ENCODE data around the gene CATSPER1.
A peak's percentile ranks its signal among the peaks of the same experiment; 100 is the strongest.
"Not testable (repeated sequence)": the region's sequence is repeated elsewhere in the genome, so short reads cannot be mapped to it uniquely, and the experiment has no call there.

Gene CATSPER1

DNA sequence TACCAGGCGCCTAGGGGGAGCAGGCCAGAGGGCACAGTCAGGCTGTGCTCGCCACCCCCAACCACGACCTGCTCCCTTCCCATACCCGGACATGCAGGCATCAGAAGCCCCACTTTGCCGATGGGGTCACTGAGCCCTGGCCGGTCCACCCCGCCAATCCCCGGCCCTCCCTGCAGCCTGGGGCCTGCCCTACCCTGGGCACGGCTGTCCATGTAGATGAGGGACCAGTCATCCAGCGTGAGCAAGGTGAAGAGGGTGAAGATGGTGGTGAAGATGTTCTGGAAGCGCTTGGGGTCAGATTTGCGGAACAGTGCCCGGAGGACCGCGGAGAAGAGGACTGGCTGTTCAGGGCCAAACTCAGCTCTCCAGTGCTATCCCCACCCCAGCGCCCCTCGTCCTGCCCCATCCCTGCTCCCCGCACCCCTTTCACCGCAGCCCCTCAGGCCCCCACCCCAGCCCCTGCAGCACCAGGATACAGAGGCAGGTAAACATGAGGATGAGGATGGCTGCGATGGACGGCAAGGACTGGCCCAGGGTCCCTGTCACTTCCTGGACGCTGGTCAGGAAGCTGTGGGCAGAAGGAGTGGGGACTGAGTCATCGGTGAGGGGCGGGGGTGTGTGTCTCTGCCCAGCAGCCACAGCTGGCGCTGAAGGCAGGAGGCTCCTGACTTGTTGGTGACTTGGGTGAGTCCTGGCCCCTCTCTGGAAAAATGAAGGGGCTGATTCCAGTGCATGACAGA is 5.5 kb downstream of the CATSPER1 start:
- peak; percentile 26 for DNase-seq (ENCODE audit: low spot score)

DNA sequence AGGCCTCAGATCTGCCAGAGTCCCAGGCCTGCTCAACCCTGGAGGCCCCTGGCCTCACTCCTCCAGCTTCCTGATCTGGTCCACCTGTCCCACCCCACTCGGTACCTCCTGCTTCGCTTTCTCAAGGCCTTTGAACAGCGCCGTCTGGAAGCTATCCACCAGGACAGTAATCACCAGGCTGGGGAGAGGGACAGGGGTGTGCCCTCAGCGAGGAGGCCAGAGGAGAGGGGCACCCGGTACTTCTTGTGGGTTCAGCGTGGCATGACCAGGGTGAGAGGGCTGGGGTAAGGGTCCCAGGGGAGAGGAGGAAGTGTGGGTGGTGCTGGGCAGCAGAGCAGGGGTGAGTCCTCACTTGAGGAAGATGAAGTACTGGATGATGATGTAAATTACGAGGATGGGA is 6.1 kb downstream of the CATSPER1 start:
- no peak for DNase-seq (ENCODE audit: low spot score)

DNA sequence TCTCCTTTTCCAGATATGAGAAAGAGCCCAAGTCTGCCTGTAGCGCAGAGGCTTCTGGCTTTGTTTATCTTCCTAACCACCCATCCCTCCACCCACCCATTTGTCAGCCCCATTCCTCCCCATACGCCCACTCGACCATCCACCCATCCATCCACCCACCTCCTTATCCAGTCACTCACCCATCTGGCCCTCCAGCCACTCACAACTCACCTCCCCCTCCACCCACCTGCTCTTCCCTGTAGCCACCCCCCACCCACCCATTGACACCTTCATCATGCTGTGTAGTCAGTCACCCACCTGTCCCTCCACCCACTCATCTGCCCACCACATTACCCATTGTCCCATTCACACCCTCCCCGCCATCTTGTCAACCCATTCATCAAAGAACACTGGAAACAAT is 9.0 kb downstream of the CATSPER1 start:
- no peak for DNase-seq (ENCODE audit: low spot score)

DNA sequence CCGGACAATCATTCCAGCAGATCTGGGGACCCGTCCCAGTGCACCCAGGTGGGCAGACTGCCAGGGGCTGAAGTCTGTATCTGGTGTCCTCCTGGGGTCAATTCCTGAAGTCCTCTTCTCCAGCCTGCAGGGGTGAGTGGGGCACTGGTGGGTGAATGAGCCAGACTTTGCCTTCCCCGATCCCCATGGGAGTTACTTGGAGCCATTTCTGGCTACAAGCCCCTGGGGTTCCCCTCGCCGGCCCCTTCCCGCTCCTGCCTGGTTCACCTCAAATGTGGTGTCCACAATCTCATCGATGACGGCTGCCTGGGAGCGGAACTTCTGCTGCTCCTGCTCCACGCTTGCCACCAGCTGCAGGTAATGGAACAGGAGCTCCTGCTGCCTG is 9.5 kb downstream of the CATSPER1 start:
- no peak for DNase-seq (ENCODE audit: low spot score)

DNA sequence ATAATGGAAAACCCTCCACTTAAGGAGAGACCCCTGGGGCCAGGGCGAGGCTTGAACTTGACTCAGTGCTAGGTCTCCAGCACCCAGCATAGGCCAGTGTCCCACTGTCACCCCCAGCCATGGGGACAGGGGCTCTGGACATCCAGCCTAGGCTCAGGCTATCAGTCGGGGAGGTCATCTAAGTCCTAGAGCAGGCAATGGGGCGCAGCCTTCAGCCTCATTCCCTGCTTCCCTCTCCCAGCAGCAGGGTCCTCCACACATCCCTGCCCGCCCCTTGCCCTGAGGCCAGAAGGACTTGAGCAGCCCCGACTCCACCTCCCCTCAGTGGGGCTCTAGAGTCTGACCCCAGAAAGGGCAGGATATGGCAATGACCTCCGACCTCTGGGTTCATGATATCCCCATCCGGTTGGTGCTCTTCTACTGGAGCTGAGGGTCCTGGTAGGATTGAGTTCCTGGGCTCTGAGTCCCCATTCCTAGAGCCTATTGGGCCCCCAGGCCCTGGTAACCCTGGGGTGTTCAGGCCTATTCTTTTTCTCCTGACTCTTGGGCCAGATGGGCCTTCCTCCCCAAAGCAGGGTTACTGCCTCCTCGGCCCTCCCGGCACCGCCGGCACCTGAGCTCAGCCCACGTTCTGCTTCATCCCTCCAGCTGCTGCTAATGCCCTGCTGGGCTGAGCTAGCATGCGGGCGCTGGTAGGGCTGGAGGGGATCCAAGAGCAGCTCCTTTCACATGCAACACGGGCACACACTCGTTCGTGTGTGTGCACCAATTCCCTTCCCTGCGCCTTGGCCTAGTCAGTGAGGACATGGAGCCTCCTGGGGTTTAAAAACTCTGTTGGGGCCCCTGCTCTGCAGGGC is 10.1 kb downstream of the CATSPER1 start:
- no peak for DNase-seq (ENCODE audit: low spot score)

DNA sequence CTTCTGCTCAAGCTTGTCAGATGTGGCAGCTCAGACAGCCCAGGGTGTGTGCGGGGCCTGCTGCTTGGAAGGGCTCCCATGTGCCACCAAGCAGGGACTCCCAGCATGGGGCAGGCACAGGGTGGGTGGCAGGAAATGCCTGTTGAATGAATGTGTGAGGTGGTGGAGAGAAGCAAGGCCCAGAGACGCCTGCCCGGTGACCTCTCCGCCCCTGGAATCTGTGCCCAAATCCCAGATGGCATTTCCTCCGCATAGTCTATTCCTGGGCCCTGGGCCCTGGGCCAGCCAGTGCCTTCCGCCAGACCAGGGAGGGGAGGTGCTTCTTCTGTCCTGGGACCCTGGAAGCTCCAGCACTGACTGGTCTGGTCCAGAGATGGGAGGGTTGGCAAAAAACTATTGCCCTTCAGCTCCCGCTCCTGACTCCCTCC is 10.8 kb downstream of the CATSPER1 start:
- DNase-seq (ENCODE audit: low spot score) = no peak

DNA sequence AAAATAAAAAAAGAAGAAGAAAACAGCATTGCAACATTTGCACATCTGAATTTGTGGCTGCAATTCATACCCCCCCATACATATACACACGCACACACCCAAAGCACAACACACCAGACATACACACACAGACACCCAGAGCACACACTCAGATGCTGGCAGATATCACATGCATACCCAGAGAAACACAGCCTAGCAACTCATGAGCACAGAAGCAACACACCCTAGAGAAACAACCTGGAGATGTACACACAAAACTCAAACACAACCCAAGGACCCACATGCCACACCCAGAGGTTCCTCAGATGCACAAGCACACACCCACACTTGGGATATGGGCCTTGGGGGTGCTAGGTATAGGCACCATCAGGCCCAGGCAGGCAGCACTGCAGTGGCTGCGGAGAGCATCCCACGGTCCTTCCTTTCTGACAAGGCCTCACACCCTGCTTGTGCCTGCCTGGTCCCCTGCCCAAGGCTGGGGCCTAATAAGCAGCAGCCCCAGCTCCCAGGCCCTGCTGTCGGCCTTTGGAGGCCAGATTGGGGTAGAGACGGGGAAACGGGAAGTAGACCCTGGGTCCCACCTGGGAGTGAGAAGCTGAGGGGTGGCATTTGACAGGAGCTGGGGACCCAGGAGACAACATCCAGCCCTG is 11.3 kb downstream of the CATSPER1 start:
- DNase-seq (ENCODE audit: low spot score) = no peak

DNA sequence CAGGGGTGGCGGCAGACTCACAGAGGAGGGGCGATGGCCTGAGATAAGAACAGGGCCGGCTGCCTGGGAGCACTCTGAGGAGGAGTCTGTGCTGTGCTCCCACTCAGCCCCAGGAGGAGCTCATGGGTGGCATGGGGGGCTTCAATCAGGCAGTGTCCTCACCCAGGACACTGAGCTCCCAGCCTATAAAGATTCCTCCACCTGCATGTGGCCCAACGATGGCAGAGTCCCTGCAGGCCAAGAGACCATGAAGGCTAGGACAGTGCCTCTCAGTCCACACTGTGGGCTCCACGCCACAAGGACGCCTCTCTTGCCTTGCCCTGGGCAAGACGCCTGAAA is 12.5 kb downstream of the CATSPER1 start:
- no peak for DNase-seq (ENCODE audit: low spot score)

DNA sequence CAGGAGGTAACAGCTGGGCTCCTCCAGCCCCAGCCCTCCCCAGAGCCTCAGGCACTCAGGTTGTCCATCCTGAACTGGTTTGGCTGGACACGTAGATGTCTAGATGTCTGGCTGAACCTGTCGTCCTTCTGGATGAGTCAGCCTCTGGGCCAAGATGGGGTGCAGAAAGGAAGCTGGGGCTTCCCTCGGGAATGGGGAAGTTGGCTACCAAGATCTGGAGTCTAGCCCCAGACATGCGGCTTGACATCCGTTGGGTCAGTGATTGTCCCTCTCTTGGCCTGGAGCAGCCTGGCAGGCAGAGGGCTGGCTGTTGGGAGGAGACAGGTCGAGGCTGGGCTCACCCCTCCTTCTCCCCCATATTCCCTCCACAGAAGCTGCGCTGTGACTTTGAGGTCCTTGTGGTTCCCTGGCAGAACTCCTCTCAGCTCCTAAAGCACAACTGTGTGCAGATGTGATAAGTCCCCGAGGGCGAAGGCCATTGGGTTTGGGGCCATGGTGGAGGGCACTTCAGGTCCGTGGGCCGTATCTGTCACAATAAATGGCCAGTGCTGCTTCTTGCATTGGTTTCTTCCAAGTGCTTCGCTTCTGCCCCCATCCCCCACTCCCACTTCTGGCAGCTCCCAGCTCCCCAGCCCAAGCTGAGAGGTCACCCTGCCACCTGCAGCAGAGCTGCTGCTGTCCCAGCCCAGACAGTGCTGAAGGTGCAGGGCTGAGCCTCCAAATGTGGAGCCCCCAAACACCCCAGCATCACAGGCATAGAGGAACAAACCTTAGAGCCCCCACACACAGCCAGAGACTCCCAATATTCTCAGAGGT is 13.1 kb downstream of the CATSPER1 start:
- DNase-seq (ENCODE audit: low spot score) = no peak

DNA sequence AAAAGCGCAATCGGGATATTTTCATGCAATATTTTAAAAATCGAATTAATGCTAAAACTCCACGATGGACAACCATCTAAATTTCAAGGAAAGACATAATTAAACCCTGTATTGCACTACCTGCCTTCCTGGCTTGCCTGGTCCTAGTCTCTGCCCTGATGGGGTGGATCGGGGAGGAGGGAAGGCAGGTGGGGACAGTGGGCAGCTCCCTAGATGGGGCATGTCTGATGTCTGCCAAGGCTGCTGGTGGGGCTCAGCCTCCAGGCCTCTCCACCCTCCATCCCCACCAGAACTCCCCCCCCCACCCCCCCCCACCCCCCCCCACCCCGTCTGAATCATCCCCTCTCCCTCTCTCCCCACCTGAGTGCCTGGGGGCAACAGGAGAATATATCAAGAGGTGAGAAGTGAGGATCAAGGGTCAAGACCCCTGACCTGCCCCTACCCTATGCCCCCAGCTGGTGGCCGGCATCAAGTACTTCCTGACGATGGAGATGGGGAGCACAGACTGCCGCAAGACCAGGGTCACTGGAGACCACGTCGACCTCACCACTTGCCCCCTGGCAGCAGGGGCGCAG is 13.8 kb downstream of the CATSPER1 start:
- no peak for DNase-seq (ENCODE audit: low spot score)

DNA sequence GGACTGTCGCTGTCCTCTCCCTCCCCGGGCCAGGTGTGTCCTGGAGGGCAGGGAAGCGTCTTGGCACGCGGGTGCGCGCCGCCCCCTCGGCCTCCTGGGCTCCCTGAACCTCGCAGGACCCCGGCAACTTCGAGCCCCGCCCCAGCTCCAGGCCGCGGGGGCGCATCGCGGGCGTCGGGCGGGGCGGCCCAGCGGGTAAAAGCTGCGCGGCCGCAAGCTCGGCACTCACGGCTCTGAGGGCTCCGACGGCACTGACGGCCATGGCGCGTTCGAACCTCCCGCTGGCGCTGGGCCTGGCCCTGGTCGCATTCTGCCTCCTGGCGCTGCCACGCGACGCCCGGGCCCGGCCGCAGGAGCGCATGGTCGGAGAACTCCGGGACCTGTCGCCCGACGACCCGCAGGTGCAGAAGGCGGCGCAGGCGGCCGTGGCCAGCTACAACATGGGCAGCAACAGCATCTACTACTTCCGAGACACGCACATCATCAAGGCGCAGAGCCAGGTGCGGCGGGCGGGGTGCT is 14.4 kb downstream of the CATSPER1 start, which contains the start of gene CST6:
Gene CST6, plus strand, starts transcription at position 224 of the 519 bp plus-strand sequence. Its CDS starts 37 bp downstream, at position 261.
- no peak for DNase-seq (ENCODE audit: low spot score)

DNA sequence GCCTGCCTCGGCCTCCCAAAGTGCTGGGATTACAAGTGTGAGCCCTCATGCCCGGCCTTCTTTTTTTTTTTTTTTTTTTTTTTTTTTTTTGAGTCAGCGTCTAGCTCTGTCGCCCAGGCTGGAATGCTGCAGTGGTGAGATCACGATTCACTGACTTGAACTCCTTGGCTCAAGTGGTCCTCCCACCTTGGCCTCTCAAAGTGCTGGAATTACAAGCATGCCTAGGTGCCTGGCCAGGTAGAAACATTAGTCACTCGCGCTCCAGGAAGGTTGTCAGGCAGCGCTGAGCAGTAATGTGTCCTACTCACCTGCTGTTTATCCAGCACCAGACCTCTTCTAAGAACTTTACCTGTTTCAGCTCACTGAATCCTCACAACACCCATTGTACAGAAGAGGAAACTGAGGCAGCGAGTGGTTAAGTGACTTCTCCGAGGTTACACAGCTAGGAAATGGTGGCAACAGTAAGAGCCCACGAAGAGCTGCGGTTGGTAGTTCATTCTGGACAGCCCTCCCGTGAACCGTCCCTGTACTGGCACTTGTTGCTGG is 15.0 kb downstream of the CATSPER1 start:
- DNase-seq (ENCODE audit: low spot score) = no peak

DNA sequence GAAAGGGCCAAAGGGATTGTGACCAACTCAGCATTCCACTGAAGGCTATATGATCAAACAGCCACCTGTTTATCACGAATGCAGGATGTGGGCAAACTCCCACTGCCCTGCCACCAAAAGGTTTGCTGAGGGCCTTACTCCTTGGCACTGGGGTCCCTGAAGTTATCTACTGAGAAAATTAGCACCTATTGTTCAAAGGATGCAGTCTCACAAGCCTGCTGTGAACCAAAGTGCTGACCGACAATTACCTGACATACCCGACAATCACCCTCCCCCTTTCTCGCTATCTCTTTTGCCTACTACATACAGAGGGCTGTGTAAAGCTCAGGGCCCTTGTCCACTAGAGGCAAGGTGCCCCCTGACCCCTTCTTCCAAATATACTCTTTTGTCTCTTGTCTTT is 16.2 kb downstream of the CATSPER1 start:
- not testable (repeated sequence) for DNase-seq (ENCODE audit: low spot score)

DNA sequence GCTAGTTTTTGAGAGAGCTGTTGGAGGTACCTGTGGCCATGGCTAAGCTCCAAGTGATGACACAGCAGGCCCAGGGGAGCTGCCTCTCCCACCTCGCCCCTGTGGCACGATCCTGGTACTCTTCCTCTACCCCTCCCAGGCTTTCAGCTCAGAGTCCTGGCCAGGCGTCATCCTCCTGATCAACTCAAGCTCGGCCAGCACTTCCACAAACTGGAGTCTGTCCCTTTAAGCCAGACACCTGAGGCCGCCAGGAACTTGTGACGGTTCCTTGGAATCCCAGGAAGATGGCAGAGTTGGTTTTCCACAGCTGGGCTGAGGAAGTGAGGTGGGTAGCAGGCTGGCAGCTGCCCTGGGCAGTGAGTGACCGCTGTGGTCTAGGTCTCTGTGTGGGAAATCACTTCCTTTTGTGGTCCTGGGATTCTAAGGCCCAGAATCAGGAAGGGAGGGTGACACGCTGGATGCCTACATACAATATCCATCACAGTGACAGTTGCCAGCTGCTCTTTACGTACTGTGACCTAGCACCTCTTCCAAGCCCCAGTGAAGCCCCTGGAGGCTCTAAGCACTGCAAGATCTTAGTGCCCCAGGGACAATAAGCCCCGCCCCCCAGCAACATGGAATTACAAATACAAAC is 17.7 kb downstream of the CATSPER1 start:
- DNase-seq (ENCODE audit: low spot score) = no peak

DNA sequence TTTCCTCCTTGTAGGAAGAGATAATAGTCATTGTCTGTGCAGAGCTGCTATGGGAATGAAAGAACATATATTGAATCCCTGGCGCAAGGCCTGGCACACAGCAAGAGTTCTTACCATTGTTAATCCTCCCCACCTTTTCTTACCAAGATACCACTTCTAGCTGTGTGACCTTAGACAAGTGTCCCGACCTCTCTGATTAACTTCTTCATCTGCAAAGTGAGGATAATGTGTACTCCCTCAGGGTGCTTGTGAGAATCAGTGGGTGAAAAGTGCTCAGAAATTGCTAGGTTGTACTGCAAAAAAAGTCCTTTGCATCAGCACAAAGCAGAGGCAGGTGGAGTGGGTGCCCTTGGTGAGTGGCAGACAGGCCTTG is 18.2 kb downstream of the CATSPER1 start:
- DNase-seq (ENCODE audit: low spot score) = no peak

DNA sequence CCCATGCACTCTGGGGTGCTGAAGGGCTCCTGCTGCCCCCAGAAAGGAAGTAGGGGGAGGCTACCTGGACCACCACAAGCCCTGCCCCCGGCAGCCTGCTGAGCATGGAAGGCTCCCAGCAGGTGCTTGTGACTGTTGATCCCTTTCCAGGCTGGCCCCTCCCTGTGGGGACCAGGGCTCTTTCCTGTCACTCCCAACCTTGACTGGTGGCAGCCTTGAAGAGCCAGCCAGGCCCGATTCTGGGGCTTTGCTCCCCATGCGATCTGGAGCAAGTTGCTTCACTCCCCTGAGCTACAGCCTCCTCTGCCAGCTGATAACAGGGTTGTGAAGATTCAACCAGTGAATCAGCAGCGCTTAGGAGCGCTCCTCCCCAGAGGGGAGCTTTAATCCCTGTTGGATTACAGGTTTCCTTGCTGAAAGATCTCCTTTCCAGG is 19.1 kb downstream of the CATSPER1 start:
- no peak for DNase-seq (ENCODE audit: low spot score)

DNA sequence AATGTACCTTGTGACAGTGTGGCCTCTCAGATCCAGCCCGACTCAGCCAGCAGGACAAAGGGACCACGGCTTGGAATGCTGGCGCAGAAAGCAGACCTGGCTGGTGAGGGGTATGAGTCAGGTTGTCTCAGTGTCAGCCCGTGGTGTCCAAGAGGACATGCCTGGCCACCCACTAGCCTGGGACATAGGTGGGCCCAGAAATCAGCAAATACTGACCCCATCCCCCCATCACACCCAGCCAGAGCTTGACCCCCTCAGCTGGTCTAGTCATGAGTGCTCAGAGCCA is 19.4 kb downstream of the CATSPER1 start:
- DNase-seq (ENCODE audit: low spot score) = no peak

DNA sequence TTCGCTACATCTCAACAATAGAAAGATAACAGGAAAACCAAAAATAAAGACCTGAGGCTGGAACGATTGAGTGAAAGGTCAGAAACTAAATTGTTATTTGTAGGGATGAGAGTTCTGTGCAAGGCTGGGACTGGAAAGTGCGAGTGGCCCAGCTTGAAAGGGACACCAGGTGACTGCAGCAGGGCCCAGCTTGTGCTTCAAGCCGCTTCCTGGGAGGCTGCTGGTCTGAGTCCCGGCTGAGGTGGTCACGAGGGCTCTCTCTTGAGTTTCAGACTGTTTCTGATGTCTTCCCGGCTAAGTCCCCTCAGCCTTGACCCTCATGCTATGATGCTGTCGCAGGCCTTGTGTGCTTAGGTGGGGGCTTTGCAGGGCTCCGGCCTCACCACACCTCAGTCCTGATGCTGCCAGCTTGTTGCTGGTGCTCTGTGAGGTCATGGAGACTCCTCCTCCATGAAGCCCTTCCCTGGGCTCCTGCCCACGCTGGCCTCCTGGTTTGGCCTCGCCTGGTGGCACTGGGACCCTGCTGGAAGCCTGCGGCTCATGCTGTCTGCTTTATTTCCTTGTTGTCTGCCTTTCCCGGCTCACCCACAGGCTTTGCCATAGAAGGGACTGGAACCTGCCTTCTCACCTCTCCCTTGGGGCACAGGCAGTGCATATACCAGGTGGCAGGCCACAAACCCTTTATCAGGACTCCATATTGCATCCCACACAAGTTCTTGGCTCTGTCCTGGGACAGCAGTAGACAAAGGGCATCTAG is 20.0 kb downstream of the CATSPER1 start:
- DNase-seq (ENCODE audit: low spot score) = no peak

DNA sequence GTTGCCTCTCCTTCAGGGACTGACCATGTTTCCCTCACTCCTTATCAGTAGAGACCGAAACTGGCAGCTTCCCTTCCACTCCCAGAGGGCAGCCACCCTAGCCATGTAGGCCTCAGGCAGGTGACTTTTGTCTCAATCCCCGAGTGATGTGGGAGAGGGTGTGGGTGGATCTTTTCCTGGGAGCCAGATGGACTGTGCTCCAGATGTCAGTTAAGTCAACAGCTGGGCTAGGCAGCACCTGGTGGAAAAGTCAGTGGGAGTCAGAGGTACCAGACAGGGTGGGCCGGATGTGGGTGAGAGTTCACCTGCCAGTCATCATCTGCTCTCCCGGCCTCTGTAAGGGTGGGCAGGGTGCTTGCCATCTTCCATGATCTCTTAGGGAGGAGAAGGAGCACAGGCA is 22.1 kb downstream of the CATSPER1 start:
- no peak for DNase-seq (ENCODE audit: low spot score)

DNA sequence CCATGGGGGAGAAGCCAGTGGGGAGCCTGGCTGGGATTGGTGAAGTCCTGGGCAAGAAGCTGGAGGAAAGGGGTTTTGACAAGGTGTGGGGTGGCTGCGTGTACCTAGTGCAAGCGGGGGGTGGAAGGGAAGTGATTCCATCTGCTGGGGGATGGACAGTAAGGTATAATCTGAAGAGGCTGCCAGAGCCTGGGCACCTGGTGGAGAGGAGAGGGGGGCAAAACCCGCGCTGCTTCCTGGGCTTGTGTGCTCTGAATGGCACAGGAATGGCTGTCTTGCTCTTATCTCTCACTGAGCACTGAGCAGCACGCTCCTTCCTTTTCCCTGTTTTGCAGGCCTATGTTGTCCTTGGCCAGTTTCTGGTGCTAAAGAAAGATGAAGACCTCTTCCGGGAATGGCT is 23.0 kb downstream of the CATSPER1 start:
- DNase-seq (ENCODE audit: low spot score) = no peak
